ENCODE results near the gene RNF151. TPM values are rescaled to one million over a fixed set of nuclear protein-coding genes. Genes with fewer than 3 reads are reported as not detected.
A peak's percentile ranks its signal among the peaks of the same experiment; 100 is the strongest.

RNF151 gene
- total and polyA plus RNA-seq, 2 of the 13 experiments (the other 11 are each of a cell fraction or from before 2014, with no cell fraction given) = not detected

GRCh38 chr16:1990351-1991134 lies 23.9 kb downstream of the RNF151 start (continued):
- TF ChIP-seq DBP (CRISPR knock-in tag; IDR thresholded peaks at IDR 0.05; ENCODE audit: not compliant biosample characterization) (no peak), SYNCRIP (IDR thresholded peaks at IDR 0.05; ENCODE audit: insufficient read depth, low read depth, low read length) (no peak), ZNF710 (CRISPR knock-in tag; IDR thresholded peaks at IDR 0.05; ENCODE audit: borderline replicate concordance) (no peak), ZNF572 (CRISPR knock-in tag; IDR thresholded peaks at IDR 0.05) (0 out of 2 replicates have a peak, but pooled peaks have one; percentile 63), KDM5B (CRISPR knock-in tag; IDR thresholded peaks at IDR 0.05; ENCODE audit: borderline replicate concordance) (peak; percentile 75; the same call in 1 of the 2 replicates), ZNF318 (CRISPR knock-in tag; IDR thresholded peaks at IDR 0.05) (no peak), POLR2G (IDR thresholded peaks at IDR 0.05; ENCODE audit: low read depth, low read length) (no peak), ZNF10 (CRISPR knock-in tag; IDR thresholded peaks at IDR 0.05; ENCODE audit: borderline replicate concordance, low read depth) (no peak), DZIP1 (CRISPR knock-in tag; IDR thresholded peaks at IDR 0.05) (no peak; the same call in 1 of the 2 replicates), PCBP2 (optimal IDR thresholded peaks at IDR 0.05; ENCODE audit: low read depth, low read length, poor library complexity, severe bottlenecking) (no peak), U2AF2 (IDR thresholded peaks at IDR 0.05; ENCODE audit: low read depth, low read length) (no peak), MBD4 (IDR thresholded peaks at IDR 0.05; ENCODE audit: borderline replicate concordance, low read length) (no peak), AKAP8 (CRISPR knock-in tag; IDR thresholded peaks at IDR 0.05) (no peak), ZNF292 (CRISPR knock-in tag; IDR thresholded peaks at IDR 0.05; ENCODE audit: borderline replicate concordance, low read depth) (no peak)

Measured in HepG2 (cell line).